CD4-positive, alpha-beta T cell treated with Interleukin-10 for 1 hour (primary cell): ENCODE measurements around the gene RTN4RL2.
A peak's percentile ranks its signal among the peaks of the same experiment; 100 is the strongest.
"Not testable (repeated sequence)": the region's sequence is repeated elsewhere in the genome, so short reads cannot be mapped to it uniquely, and the experiment has no call there.

Experiments used
- DNase-seq: peaks from one replicate; pipeline ENCODE4 v3.0.0-alpha.2; 2020

The RTN4RL2 gene

GRCh38 chr11:57434640-57435546 lies 25.4 kb upstream of the RTN4RL2 start:
- no peak for DNase-seq

DNA sequence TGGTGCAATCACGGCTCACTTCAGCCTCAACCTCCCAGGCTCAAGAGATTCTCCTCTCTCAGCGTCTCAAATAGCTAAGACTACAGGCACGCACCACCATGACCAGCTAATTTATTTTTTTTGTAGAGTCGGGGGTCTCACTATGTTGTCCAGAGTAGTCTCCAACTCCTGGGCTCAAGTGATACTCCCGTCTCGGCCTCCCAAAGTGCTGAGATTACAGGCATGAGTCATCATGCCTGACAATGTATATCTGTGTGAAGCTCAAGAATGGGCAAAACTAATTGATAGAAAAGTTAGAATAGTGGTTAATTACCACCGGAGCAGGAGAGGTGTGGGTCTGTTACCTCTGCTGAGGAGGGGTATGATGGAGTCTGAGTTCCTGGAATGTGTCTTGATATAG lies 24.3 kb upstream of the RTN4RL2 start:
- no peak for DNase-seq

DNA sequence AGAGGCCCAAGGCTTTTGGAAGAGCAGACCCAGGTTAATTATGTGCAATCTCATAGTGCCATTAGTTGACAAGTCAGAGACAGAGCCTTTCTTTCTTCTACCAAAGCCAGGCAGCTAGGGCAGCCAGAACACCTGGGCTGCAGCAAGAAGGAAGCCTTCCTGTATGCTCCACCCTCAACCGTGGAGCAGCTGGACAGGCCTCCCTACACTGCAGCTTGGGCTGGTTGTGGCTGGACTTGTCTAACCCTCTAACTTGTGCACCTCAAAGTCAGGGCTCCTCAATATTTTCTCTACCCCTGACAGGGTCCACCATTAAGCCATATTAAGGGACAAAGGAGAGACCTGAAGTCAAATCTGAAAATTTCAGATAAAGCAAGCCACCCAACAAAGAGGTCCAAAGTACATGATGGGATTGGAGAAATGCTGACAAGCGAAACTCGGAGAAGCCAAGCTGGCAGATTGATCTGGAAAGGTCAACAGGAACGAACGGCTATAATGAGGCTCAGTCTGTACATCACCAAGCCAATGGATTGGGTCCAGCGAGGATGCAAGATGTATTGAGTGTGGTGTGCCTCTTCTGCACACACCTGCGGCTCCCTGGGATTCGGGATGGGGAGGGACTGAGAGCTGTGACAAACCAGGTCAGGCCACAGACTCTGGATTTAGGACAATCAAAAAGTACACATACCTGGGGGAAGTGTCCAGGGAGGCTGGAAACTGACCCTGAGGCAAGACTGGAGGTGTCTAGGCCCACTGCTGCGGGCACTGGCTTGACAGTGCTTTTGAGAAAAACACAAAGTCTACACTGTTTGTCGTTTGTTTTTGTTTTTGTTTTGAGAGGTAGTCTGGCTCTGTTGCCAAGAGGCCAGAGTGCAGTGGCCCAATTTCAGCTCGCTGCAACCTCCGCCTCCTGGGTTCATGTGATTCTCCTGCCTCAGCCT lies 21.7 kb upstream of the RTN4RL2 start:
- DNase-seq, result no peak

DNA sequence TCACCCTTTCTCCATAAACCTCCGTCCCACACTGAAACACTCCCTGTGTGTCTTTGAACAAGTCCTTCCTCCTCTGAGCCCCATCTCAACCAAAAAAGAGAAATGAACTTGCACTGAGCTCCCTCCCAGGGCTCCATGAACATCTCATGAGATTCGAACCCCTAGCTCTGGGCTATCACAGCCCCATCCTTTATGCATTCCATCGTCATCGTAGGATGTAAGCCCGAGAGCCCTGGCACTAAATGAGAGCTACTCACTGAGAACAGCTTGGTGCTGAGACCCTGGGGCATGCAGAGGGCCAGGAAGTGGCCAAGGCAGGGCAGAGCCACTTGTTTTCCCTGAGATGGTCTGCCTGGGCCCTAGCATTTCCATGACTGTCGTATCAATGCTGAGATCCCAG lies 20.5 kb upstream of the RTN4RL2 start:
- DNase-seq, result no peak

- DNase-seq, result no peak
Measured at GRCh38 chr11:57440744-57441414, 19.4 kb upstream of the RTN4RL2 start.

DNA sequence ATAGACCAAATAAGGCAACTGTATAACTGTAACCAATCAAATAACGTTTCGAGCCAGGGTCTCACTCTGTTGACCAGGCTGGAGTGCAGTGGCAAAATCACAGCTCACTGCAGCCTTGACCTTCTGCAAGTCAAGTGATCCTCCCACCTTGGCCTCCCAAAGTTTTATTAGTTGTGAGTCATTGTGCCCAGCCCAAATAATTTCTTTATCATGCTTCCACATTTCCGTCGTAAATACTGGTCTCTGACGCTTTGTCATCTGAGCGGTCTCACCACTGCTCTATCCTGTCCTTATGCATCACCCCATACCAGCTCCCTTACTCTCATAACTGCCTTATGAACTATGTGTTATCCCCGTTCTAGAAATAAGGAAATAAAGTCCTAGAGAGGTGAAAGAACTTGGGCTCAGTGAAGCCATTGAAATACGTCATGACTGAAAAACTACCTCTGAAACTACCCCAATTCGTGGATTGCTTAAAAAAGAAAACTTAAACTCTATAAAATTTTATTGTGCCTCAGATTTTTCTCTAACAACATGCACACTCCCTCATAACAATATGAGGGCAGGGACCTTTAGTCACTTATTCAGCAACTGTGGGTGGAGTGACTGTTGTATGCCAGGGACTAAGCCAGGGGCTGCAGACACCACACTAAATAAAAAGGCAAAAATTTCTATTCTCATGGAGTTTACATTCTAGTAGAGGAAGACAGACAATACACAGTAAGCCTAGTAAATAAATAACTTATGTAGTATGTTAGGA lies 15.8 kb upstream of the RTN4RL2 start:
- no peak for DNase-seq

DNA sequence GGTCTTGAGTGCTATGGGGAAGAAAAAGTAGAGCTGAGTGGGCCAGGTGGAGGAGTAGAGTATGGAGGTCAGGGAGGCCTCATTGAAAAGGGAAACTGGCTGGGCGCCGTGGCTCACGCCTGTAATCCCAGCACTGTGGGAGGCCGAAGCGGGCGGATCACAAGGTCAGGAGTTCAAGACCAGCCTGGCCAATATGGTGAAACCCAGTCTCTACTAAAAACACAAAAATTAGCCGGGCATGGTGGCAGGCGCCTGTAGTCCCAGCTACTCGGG lies 15.3 kb upstream of the RTN4RL2 start:
- DNase-seq, result not testable (repeated sequence)

GRCh38 chr11:57446055-57446454 lies 14.3 kb upstream of the RTN4RL2 start:
- DNase-seq, result no peak

DNA sequence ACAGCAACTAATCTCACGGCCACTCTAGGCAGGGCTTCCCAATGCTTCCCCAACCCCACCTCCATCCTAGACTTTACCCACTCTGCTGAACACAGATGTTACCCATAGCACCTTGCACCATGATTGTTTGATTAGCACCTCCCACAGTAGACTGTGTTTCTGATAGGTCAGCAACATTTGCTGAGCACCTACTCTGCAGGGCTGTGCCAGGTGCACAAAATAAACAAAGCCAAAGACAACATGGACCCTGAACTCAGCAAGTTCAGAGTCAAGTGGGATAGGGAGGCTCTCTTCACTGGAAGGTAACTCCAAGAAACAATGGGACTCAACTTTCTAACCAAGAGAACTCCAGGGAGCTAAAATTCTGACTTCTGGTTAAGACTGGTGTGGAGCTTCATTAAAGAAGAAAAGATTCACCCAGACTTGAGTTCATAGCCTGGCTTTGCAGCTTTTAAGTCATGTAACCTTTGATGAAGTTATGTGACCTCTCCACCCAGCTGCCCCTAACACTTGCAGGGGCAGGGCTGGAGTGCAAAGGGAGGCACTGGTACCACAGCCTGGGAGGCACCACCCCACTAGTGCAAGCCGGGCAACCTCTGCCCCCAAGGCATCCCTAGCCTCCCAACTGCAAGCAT lies 6.7 kb upstream of the RTN4RL2 start:
- DNase-seq, result no peak

GRCh38 chr11:57456960-57457642 lies 3.2 kb upstream of the RTN4RL2 start:
- DNase-seq, result peak; percentile 77

DNA sequence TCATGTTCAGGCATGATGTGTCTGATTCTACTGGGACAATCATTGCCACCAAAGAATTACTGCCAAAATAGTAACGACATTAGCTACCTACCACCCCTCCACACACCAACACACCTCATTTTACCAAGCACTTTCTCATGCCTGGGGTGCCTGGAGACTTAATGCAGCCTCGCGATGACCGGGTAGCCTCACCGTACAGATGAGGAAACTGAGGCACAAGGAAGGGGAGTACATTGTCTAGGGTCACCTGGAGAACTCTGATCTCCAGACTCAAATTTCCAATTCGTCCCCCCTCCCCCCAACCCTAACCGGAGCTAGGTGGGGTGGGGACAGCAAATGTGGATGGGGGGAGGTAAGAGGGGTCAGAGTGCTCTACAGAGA lies 2.7 kb upstream of the RTN4RL2 start:
- no peak for DNase-seq

DNA sequence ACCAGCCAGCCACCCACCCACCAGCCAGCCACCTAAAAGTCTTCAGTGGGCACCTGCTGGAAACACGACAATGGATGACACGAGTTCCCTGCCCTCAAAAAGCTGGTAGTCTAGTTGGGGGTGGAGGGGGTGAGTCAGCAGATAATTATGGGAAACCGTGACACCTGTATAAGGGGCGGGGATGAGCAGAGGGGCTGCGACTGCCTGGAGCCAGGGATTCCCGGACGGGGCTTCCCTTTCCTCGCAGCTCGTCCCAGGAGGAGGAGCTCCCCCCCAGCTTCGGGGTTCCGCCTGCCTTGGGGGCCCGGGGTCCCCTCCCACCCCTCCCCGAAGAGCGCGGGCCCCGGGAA lies 2.3 kb upstream of the RTN4RL2 start:
- peak; percentile 9 for DNase-seq

- DNase-seq, result peak; percentile 52
Measured at GRCh38 chr11:57458410-57459163, 1.7 kb upstream of the RTN4RL2 start.

DNA sequence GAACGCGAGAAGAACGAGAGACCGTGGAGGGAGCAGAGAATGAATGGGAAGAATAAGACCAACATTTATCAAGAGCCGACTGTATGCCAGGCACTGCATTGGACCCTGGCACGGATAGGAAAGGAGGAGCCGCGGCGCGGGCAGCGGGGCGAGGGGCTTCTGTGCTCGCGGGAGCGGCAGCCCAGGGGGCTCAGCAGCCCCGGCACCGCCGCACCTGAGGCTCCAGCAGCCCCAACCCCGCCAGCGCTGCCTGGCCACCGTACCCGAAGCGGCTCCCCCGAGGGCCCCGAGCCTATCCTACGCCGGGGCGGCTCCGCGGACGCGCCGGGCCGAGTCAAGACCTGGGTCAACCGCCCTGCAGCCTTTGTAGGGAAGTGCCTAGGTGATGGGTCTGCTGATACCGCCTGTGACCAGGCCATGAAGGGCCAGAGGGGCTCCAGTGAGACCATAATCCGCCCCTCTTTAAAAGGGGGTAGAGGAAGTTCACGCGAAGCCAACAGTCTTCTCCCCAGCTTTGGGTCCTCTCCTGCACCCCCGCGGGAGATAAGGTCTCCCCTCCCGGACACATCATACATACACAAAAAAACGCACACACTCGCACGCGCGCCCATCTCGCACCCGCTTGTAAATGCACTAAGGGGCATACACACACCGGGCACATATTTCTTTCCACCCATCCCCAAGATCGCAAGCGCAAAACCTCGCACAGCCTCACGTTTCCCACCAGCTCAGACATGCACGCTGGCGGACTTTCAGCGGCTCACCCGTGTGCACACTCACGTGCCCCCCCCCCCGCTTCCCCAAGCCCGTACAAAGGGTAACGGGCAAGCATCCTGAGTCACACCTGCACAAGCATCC lies 935 bp upstream of the RTN4RL2 start:
- DNase-seq, result peak; percentile 12

DNA sequence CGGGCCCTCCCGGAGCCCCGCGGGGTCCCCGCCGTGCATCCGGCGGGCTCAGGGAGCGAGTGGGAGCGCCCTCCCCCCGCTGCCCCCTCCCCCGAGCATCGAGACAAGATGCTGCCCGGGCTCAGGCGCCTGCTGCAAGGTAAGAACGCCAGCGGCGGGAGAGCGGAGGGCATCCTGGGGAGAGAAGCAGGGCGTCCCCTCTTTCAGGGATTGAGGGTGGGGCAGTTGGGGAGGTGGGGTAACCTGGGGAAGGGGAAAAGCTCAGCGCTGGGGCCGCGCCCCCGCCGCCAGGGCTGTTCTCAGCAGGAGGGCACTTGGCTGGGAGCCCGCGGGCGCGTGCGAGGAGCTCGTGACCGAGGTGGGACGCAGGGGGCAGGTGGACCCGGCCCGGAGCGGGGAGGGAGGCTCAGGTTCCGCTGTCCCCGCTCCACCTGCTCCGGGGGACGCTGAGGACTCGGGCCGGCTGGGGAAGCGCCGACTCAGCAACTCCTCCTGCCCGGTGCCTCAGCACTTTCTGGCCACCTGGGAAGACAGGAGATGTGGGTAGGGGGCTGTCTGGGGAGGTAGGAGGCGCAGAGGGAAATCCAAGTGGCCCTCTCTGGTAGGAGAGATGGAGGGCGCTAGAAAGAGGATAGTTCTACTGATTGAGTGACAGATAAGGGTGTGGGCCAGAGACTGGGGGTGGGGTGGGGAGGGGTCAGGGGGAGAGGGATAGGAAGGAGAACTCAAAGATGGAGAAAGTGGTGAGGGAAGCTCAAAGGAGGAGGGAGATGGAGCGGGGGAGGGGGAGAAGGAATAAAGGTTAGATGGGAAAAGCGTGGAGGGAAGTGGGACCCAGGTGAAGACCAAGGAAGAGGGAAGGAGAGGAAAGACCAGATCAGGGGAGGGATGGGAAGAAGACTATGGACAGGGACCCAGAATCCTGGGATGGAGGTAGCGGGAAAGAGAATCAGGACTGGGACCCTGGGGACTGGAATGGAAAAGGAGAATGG lies 726 bp downstream of the RTN4RL2 start:
- no peak for DNase-seq

DNA sequence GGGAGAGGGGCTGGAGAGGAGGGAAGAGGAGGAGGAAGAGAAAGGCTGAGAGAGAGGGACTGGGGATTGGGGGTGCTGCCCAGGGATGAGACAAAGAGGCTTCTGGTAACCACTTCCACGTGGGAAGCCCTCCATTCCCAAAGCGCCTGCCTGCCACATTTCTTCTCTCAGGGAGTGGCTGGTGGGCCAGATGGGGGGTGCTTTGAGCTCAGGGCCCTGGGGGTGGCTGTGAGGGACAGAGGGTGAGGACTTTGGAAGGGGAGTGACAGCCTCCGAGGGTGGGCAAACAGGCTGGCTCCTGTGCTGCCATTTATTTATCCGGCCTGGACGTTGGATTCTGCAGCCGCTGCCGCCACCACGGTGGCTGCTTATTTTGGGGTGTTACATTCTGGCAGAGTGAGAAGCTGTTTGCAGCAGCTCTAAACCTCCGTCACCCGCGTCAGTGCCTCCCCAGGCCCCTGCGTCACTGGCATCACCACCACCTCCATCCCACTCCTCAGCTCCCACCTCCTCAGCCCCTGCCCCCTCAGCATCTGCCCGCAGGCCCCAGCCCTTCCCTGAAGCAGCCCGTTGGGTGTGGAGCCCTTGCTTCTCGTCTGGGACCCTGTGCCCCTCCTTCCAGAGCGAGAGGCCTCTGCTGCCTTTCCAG lies 1.6 kb downstream of the RTN4RL2 start:
- no peak for DNase-seq

DNA sequence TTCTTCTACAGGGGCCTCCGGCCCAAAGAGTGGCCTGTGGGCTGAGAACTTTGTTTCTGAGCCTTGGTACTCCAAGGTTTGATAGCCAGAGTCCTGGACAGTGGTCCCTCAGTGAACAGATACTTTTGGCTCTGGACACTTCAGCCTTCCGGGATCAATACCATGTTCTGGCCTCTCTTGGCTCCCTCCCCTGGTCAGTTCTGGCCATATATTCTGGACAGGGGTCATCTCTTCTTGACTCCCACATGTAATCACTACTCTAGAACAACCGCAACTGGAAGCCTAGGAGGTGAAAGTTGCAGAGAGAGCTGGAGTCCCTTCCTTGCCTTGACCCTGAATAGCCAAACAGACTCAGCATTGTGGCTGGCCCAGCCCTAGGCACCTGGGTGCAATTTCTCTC lies 2.3 kb downstream of the RTN4RL2 start:
- no peak for DNase-seq
